CD4-positive, alpha-beta T cell treated with Interleukin-6 at 100 ng/mL for 8 hours (primary cell): Measurements from ENCODE around the gene ZNF8.
A peak's percentile ranks its signal among the peaks of the same experiment; 100 is the strongest.
"Not testable (repeated sequence)": the region's sequence is repeated elsewhere in the genome, so short reads cannot be mapped to it uniquely, and the experiment has no call there.

ENCODE experiments used
- DNase-seq: peaks from one replicate; pipeline ENCODE4 v3.0.0-alpha.2; 2020; ENCODE audit warnings: mixed read lengths, low spot score

ZNF8 gene

GRCh38 chr19:58336820-58337219, 58.1 kb downstream of the ZNF8 start:
- DNase-seq = no peak

GRCh38 chr19:58338336-58338735, 59.6 kb downstream of the ZNF8 start:
- no peak for DNase-seq

GRCh38 chr19:58338825-58339558, 60.2 kb downstream of the ZNF8 start:
- DNase-seq = no peak

GRCh38 chr19:58345558-58345957, 66.8 kb downstream of the ZNF8 start:
- no peak for DNase-seq

- DNase-seq = peak; percentile 75
Measured at GRCh38 chr19:58346961-58347929, 68.5 kb downstream of the ZNF8 start.

- DNase-seq = not testable (repeated sequence)
Measured at GRCh38 chr19:58348080-58348479, 69.3 kb downstream of the ZNF8 start.

GRCh38 chr19:58349590-58349989, 70.8 kb downstream of the ZNF8 start:
- DNase-seq = no peak

- DNase-seq = no peak
Measured at GRCh38 chr19:58350001-58350861, 71.5 kb downstream of the ZNF8 start.

- DNase-seq = no peak
Measured at GRCh38 chr19:58350871-58351557, 72.3 kb downstream of the ZNF8 start.

- DNase-seq = no peak
Measured at GRCh38 chr19:58351558-58351878, 72.8 kb downstream of the ZNF8 start.

GRCh38 chr19:58351990-58352755, 73.4 kb downstream of the ZNF8 start:
- DNase-seq = no peak
